Smooth muscle cell (in vitro differentiated cells): ENCODE measurements around the gene ACP5. TPM values are rescaled to one million over a fixed set of nuclear protein-coding genes. Genes with fewer than 3 reads are reported as not detected.

ENCODE experiments used
- DNase-seq: peaks from one replicate; lab custom pipeline; 2025; ENCODE audit not compliant: unreplicated experiment; lab: John Stamatoyannopoulos, UW
- H2AFZ ChIP-seq: fragments of 200-600 bp; sonication (generic); 2 replicates; pipeline ENCODE4 v1.6.0; 2016; ENCODE audit warnings: antibody characterized with exemption, low read depth, mild to moderate bottlenecking
- H3F3A ChIP-seq: fragments of 200-600 bp; sonication (generic); 2 replicates; pipeline ENCODE4 v1.6.0; 2017; ENCODE audit warnings: antibody characterized with exemption, low read depth
- H3K27ac ChIP-seq: fragments of 200-600 bp; sonication (generic); 2 replicates; pipeline ENCODE4 v1.5.1; 2016; ENCODE audit warnings: low read depth, mild to moderate bottlenecking
- H3K27me3 ChIP-seq: fragments of 200-600 bp; sonication (generic); 2 replicates; pipeline ENCODE4 v1.6.1; 2016; ENCODE audit warnings: low read depth, mild to moderate bottlenecking
- H3K36me3 ChIP-seq: fragments of 200-600 bp; sonication (generic); 2 replicates; pipeline ENCODE4 v1.5.1; 2016; ENCODE audit warnings: low read depth
- H3K4me1 ChIP-seq: fragments of 200-600 bp; sonication (generic); 2 replicates; pipeline ENCODE4 v1.5.1; 2016; ENCODE audit warnings: low read depth
- H3K4me2 ChIP-seq: fragments of 200-600 bp; sonication (generic); 2 replicates; pipeline ENCODE4 v1.6.0; 2016; ENCODE audit warnings: mild to moderate bottlenecking
- H3K4me3 ChIP-seq: fragments of 200-600 bp; sonication (generic); 2 replicates; pipeline ENCODE4 v1.5.1; 2016; ENCODE audit warnings: mild to moderate bottlenecking
- H3K79me2 ChIP-seq: fragments of 200-600 bp; sonication (generic); 2 replicates; pipeline ENCODE4 v1.6.0; 2016; ENCODE audit warnings: low read depth, mild to moderate bottlenecking
- H3K9ac ChIP-seq: fragments of 200-600 bp; sonication (generic); 2 replicates; pipeline ENCODE4 v1.6.0; 2016; ENCODE audit warnings: low read depth
- H3K9me3 ChIP-seq: fragments of 200-600 bp; sonication (generic); replicated peaks from 2 replicates; pipeline ENCODE4 v1.5.1; 2016; ENCODE audit warnings: low read depth
- H4K20me1 ChIP-seq: fragments of 200-600 bp; sonication (generic); 2 replicates; pipeline ENCODE4 v1.6.0; 2016; ENCODE audit warnings: low read depth
- CTCF ChIP-seq: fragments of 200-600 bp; sonication (generic); IDR thresholded peaks from 2 replicates; pipeline ENCODE4 v1.5.1; 2017; ENCODE audit warnings: borderline replicate concordance, mild to moderate bottlenecking, antibody characterized with exemption; ENCODE audit not compliant: insufficient read depth, poor library complexity, severe bottlenecking
- WGBS: methylation state at CpG from one replicate; pipeline ENCODE4 v1.1.7; 2016; ENCODE audit warnings: low lambda C conversion rate; 5-methylcytosine and 5-hydroxymethylcytosine counted together
- polyA plus RNA-seq: library from polyadenylated mRNA; unstranded; fragments of >200 nt; fragmentation: Nextera tagmentation; extraction: Ambion mirVana; gene quantifications from 2 replicates; pipeline ENCODE4 v1.2.1, GENCODE V29; 2016
- total RNA-seq: library from RNA; depleted of rRNA; stranded (reverse); fragments of >200 nt; gene quantifications from 2 replicates; pipeline ENCODE4 v1.2.3, GENCODE V29; 2014

ACP5 gene
- total and polyA plus RNA-seq, 2 experiments from 2014 or later, result 1.9 TPM

DNA sequence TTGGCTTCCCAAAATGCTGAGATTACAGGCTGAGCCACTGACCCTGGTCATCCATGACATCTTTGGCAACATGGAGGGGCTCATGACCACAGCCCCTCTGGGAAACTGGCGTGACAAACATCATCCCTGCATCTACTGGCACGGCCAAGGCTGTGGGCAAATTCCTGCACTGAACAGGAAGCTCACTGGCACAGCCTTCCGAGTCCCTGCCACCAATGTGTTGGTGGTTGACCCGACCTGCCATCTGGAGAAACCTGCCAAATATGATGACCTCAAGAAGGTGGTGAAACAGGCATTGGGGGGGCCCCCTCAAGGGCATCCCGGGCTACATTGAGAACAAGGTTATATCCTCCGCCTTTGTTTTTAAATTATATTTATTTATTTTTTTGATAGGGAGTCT, 8.9 kb upstream of the ACP5 start:
- H3K27ac ChIP-seq, result no peak overlapping the region

GRCh38 chr19:11581740-11582139, 4.3 kb upstream of the ACP5 start:
- DNase-seq, result no peak
- no peaks in the 10 kb centered on the region for H3K79me2 ChIP-seq

More for the DNA sequence above, 8.9 kb upstream of the ACP5 start:
- no peak overlapping the region for H3K4me2 ChIP-seq
- TF ChIP-seq CTCF, result no peak
- no peak overlapping the region for H3K4me3 ChIP-seq
- H3K4me1 ChIP-seq, result no peaks in the 10 kb centered on the region
- no peaks in the 10 kb centered on the region for H4K20me1 ChIP-seq
- no peaks in the 10 kb centered on the region for H3F3A ChIP-seq
- H3K27me3 ChIP-seq, result no peaks in the 10 kb centered on the region
- DNase-seq, result no peak
- no peak overlapping the region for H2AFZ ChIP-seq
- 86% methylated on average over 6 of the region's 6 CpGs for WGBS
- H3K79me2 ChIP-seq, result no peaks in the 10 kb centered on the region
- no peaks in the 10 kb centered on the region for H3K36me3 ChIP-seq
- H3K9me3 ChIP-seq, result no peaks in the 10 kb centered on the region
- no peak overlapping the region for H3K9ac ChIP-seq

GRCh38 chr19:11580116-11580515, 2.7 kb upstream of the ACP5 start:
- no peak for DNase-seq
- H3K79me2 ChIP-seq, result no peaks in the 10 kb centered on the region
- WGBS, result 89% methylated on average over 4 of the region's 4 CpGs

More at GRCh38 chr19:11581740-11582139, 4.3 kb upstream of the ACP5 start:
- Histone ChIP-seq H3K4me3 (no peak overlapping the region), H4K20me1 (no peaks in the 10 kb centered on the region), H3F3A (no peaks in the 10 kb centered on the region), H2AFZ (no peak overlapping the region), H3K4me1 (no peaks in the 10 kb centered on the region), H3K9ac (no peak overlapping the region), H3K36me3 (no peaks in the 10 kb centered on the region), H3K9me3 (no peaks in the 10 kb centered on the region), H3K27me3 (peaks cover 14% of the 10 kb centered on the region), H3K4me2 (no peak overlapping the region), H3K27ac (no peak overlapping the region)
- WGBS, result 53% methylated on average over 3 of the region's 3 CpGs
- no peak for TF ChIP-seq CTCF

More at GRCh38 chr19:11580116-11580515, 2.7 kb upstream of the ACP5 start:
- Histone ChIP-seq H3K27ac (no peak overlapping the region), H3K4me2 (no peak overlapping the region), H3K36me3 (no peaks in the 10 kb centered on the region), H3K9me3 (no peaks in the 10 kb centered on the region), H3K4me1 (no peaks in the 10 kb centered on the region), H3K4me3 (no peak overlapping the region), H4K20me1 (no peaks in the 10 kb centered on the region), H3F3A (no peaks in the 10 kb centered on the region), H3K9ac (no peak overlapping the region), H3K27me3 (peaks cover 14% of the 10 kb centered on the region), H2AFZ (no peak overlapping the region)
- no peak for TF ChIP-seq CTCF
